AG04449 (cell line): ENCODE measurements around the gene CDC34.

Source experiments
- CTCF ChIA-PET: fragments of 350-600 bp; formaldehyde crosslinking; extraction: SDS; loops from one replicate; lab custom pipeline; 2021; ENCODE audit warnings: antibody characterized with exemption; lab: Yijun Ruan, JAX
- POLR2A ChIA-PET: fragments of 400-600, 350-600 bp; formaldehyde crosslinking; extraction: SDS; loops from one replicate; lab custom pipeline; 2020; ENCODE audit warnings: antibody characterized with exemption, inconsistent platforms; lab: Yijun Ruan, JAX
- DNase-seq: peaks from one replicate; pipeline ENCODE4 v3.0.0-alpha.2; 2010; ENCODE audit warnings: low read depth, low spot score
- H3K4me3 ChIP-seq: 2 replicates; pipeline ENCODE4 v1.5.1; 2011; ENCODE audit warnings: low read depth, mild to moderate bottlenecking, control low read depth, low read length
- TF ChIP-seq, protein P1 (sequence below): IDR thresholded peaks from one replicate; pipeline ENCODE4 v1.5.1; 2011; ENCODE audit warnings: mild to moderate bottlenecking, moderate library complexity, low read length, control low read depth, inconsistent platforms; ENCODE audit not compliant: insufficient read depth; ENCODE audit errors: missing control alignments

Gene CDC34

DNA sequence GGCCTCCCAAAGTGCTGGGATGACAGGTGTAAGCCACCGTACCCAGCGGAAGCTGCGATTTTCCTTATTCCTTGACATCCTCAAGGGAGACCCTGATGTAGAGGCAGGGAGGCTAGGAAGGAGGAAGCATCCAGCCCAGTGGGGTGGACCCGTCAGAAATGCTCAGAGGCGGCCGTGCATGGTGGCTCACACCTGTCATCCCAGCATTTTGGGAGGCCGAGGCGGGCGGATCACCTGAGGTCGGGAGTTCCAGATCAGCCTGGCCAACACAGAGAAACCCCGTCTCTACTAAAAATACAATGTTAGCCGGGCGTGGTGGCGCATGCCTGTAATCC, 23.9 kb downstream of the CDC34 start:
- TF ChIP-seq, protein P1, sequence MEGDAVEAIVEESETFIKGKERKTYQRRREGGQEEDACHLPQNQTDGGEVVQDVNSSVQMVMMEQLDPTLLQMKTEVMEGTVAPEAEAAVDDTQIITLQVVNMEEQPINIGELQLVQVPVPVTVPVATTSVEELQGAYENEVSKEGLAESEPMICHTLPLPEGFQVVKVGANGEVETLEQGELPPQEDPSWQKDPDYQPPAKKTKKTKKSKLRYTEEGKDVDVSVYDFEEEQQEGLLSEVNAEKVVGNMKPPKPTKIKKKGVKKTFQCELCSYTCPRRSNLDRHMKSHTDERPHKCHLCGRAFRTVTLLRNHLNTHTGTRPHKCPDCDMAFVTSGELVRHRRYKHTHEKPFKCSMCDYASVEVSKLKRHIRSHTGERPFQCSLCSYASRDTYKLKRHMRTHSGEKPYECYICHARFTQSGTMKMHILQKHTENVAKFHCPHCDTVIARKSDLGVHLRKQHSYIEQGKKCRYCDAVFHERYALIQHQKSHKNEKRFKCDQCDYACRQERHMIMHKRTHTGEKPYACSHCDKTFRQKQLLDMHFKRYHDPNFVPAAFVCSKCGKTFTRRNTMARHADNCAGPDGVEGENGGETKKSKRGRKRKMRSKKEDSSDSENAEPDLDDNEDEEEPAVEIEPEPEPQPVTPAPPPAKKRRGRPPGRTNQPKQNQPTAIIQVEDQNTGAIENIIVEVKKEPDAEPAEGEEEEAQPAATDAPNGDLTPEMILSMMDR = no peak
- H3K4me3 ChIP-seq = no peak overlapping the region
- ChIA-PET POLR2A (no interaction called here), CTCF (interaction anchor here (1.0 to 1.7 kb wide), 2 partner anchors 45 to 179 kb away, joined by 3 to 5 read pairs; no protein-coding TSS in a partner anchor)
- no peak for DNase-seq

GRCh38 chr19:556611-557382, 25.2 kb downstream of the CDC34 start:
- DNase-seq = no peak
- TF ChIP-seq, protein P1 = no peak
- POLR2A ChIA-PET = interaction anchor here (0.8 kb wide), 1 partner anchor 16 kb away, joined by 3 read pairs; the partner anchor contains the start of gene BSG
- no peak overlapping the region for H3K4me3 ChIP-seq
- CTCF ChIA-PET = no interaction called here

DNA sequence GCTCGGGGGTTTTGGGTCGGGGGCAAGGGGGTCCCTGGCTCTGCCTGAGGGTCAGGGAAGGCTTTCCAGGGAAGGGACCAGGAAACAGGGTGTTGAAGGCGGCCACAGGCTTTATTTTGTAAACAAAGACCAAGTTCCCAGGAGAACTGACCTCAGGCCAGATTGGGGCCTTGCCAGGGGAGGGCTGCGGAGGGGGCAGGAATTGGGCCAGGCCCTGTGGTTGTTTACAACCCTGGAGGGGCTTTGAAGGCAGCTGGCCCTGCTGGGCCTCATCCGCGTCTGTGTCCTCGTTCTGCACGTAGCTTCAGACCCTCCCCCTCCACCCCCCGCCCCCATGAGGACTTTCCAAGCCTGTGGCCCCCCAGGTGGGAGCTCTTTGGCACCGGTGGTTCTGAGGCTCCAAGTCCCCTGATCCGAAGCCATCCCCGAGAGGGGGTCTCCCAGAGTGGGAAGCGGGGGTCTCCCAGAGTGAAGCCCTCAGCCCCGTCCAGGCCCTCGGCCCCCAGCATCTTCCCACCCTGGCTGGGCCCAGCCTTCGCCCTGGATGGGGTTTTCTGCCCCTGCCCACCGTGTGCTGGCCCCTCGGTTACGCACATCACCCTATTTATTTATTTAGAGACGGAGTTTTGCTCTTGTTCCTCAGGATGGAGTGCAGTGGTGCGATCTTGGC, 27.3 kb downstream of the CDC34 start:
- DNase-seq = no peak
- TF ChIP-seq, protein P1 = no peak
- H3K4me3 ChIP-seq = no peak overlapping the region
- POLR2A ChIA-PET = no interaction called here
- CTCF ChIA-PET = interaction anchor here (1.5 kb wide), 1 partner anchor 11 kb away, joined by 3 read pairs; no protein-coding TSS in a partner anchor

DNA sequence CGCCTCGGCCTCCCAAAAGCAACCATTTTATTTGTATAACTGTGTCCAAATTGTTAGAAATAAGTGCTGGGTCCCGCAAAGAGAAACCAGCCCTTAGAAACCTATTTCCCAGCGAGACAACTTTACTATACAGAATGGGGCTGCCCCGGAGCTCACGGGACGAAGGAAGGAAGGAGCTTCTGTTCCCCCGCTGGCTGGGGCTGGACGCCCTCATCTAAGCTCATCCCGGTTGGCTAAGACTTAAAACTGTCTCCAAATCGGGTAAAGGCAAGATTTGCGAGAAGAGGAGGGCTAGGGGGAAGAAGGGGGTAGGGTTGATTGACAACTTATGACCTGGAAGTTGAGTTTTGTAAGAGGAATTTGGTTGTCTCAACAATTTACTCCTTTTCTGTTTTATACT, 28.6 kb downstream of the CDC34 start:
- no peak for DNase-seq
- CTCF ChIA-PET = no interaction called here
- POLR2A ChIA-PET = no interaction called here
- TF ChIP-seq, protein P1 = no peak
- H3K4me3 ChIP-seq = no peak overlapping the region

- TF ChIP-seq, protein P1 = no peak
- ChIA-PET POLR2A (no interaction called here), CTCF (interaction anchor here (1.3 kb wide), 1 partner anchor 18 kb away, joined by 5 read pairs; no protein-coding TSS in a partner anchor)
- H3K4me3 ChIP-seq = no peak overlapping the region
- no peak for DNase-seq
These were observed 34.8 kb downstream of the CDC34 start for GRCh38 chr19:566403-566802.

- DNase-seq = no peak
- CTCF ChIA-PET = interaction anchor here (1.3 kb wide), 1 partner anchor 18 kb away, joined by 5 read pairs; no protein-coding TSS in a partner anchor
- POLR2A ChIA-PET = no interaction called here
- H3K4me3 ChIP-seq = no peak overlapping the region
- TF ChIP-seq, protein P1 = no peak
These were observed 35.3 kb downstream of the CDC34 start for GRCh38 chr19:566844-567243.
